Measurements from ENCODE around the gene PLA2G3.
"Not testable (repeated sequence)": the region's sequence is repeated elsewhere in the genome, so short reads cannot be mapped to it uniquely, and the experiment has no call there.

Gene PLA2G3, protein sequence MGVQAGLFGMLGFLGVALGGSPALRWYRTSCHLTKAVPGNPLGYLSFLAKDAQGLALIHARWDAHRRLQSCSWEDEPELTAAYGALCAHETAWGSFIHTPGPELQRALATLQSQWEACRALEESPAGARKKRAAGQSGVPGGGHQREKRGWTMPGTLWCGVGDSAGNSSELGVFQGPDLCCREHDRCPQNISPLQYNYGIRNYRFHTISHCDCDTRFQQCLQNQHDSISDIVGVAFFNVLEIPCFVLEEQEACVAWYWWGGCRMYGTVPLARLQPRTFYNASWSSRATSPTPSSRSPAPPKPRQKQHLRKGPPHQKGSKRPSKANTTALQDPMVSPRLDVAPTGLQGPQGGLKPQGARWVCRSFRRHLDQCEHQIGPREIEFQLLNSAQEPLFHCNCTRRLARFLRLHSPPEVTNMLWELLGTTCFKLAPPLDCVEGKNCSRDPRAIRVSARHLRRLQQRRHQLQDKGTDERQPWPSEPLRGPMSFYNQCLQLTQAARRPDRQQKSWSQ

DNA sequence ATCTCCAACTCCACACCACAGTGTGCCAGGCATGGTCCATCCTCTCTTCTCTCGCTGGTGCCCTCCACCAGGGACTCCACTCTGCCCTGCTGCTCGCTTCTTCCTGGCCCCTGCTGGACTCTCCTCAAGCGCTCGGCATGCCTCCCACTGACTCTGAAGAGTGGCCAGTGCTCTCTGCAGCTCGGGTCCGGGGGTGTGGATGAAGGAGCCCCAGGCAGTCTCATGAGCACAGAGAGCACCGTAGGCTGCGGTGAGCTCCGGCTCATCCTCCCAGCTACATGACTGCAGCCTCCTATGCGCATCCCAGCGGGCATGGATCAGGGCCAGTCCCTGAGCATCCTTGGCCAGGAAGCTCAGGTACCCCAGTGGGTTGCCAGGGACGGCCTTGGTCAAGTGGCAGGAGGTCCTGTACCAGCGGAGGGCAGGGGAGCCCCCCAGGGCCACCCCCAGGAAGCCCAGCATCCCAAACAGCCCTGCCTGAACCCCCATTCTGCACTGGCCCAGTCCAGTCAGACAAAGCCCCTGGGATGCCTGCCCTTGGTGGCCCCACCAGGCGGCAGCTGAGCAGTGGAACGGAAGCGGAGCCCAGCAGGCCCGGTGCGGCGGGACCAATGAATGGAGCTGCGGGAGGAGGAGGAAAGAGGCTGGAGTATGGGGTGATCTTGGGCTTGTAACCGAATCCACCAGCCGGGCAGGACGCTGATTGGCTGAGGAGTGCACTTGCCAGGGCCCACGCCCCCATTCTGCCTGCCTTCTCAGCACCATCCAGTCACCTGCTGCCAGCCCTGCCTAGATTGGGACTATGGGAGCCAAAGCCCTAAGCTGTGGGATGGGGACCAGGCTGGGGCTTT lies at the start of gene PLA2G3:
PLA2G3 (minus strand) TSS at position 643 of the 851 bp plus-strand sequence; CDS start at position 489, 154 bp downstream.
- DNase-seq, result no peak

DNA sequence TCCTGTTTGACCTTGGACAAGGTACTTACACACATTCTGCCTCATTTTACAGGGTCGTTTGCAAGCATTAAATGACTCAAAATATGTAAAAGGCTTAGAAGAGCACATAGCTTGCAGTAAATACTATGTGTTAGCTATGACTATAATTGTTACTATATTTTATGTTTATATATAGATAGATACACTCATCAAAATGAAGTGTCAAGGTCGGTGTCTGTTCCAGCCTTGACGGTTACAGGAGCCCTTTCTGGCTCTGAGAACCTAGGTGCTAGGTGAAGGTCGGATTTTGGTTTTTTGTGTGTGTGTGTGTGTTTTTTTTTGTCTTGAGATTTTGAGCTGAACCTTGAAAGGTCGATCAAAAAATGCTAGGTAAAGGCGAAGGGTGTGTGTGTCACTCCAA lies 47.3 kb upstream of the PLA2G3 start:
- DNase-seq, result no peak

DNA sequence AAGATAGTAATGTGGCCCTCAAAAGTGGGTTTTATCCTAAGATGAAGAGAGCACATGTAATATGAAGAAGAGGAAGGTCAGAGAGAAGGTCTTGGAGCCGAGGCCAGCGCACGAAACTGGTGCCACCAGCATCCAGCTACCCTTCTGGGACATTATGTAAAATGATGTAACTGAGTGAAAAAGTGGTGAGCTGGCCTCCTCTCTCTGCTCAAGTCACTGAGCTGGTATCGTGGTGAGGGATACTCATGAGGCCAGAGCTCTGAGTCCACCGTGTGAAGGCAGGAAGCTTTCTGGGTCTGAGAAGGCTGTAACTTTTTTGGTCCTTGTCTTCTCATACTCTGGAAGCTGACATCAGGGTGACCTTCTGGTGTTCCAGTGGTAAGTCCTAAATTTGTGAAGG lies 44.7 kb upstream of the PLA2G3 start:
- no peak for DNase-seq

DNA sequence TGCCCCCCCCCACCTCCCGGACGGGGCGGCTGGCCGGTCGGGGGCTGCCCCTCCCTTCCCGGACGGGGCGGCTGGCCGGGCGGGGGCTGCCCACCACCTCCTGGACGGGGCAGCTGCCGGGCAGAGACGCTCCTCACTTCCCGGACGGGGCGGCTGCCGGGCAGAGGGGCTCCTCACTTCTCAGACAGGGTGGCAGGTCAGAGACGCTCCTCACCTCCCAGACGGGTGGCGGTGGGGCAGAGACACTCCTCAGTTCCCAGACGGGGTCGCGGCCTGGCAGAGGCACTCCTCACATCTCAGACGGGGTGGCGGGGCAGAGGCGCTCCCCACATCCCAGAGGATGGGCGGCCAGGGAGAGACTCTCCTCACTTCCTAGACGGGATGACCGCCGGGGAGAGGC lies 43.7 kb upstream of the PLA2G3 start:
- no peak for DNase-seq

DNA sequence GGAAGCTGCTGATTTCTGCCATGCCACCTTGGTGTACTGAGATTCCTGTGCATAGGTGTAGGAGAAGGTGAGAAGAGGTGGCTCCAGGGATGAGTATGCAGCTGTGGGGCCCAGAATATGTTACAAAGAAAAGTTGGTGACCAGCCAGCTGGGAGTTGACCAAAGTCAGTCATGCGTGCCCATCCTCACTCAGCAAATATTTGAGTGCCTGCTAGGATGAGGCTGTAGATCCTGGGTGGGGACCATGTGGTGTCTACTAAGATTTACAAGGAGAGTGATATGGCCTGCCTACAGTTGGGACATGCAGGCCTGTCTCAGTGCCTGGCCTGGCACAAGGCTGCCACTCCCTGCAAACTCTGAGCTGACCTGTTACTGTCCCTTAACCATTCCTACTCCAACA lies 39.0 kb upstream of the PLA2G3 start:
- no peak for DNase-seq

DNA sequence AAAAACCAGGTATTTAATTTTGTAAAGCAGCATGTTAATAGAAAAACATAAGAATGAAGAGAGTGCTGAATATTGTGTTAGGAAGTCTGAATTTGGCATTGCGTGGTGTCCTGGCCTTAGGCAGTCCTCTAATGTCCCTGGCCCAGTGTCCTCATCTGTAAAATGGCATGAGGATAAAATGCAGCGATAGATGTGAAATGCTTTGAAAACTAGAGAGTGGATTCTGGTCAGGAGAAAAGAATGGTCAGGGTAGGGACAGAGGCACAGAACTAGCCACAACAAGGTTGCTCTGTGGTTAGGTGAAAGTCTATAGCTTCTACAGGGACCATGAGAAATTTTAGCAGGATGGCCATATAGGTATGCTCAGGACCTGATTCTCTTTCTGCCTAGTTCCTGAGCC lies 38.6 kb upstream of the PLA2G3 start:
- DNase-seq, result no peak

DNA sequence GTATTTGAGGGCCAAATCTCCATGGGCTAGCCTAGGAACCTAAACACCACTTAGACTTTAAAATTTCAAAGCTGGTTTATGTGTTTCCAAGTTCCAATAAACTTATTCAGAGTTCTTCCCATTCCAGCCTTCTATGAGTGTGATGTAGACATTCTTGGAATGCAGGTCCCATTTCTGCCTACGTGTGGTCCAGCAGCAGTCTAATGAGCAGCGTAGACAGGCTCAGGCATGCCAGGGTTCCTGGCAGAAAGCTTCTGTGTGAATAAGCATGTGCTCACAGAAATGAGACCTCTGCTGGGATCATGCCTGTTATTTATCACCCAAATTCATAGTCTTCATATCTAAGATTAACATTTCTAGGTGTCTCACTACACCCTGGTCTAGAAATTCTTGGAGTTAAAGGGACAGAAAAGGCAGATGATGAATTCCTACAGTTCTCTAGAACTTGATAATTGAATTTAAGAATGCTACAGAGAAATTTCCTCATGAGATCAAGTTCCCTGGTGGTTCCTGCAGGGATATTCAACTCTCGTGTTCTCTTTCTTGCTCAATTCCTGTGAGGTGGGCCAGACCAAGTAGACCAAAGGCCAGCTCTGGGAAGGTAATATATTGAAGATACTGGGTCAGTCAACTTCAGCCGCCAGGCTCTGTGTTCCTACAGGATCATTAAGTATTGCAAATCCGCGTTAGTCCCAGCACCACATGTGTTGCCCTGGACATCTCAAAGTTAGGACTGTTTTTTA lies 37.3 kb upstream of the PLA2G3 start:
- DNase-seq, result no peak

DNA sequence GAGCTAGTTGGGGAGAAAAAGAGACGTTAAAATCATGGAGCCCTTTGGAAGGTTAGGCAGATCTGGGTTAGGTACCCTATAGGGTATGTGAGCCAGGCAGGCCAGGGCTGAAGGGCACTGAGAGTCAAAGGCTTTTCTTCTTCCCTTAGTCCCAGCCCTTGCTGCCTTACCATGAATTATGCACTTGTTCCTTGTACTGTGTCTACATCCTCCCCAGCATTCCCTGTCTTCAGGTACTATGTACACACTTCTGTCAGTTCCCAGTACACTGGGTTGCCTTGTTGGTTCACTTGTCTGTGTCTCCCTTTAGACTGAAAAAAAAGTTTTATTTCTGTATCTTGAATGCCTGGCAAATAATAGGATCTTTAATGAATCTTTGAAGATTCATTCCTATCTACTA lies 36.6 kb upstream of the PLA2G3 start:
- DNase-seq, result no peak

DNA sequence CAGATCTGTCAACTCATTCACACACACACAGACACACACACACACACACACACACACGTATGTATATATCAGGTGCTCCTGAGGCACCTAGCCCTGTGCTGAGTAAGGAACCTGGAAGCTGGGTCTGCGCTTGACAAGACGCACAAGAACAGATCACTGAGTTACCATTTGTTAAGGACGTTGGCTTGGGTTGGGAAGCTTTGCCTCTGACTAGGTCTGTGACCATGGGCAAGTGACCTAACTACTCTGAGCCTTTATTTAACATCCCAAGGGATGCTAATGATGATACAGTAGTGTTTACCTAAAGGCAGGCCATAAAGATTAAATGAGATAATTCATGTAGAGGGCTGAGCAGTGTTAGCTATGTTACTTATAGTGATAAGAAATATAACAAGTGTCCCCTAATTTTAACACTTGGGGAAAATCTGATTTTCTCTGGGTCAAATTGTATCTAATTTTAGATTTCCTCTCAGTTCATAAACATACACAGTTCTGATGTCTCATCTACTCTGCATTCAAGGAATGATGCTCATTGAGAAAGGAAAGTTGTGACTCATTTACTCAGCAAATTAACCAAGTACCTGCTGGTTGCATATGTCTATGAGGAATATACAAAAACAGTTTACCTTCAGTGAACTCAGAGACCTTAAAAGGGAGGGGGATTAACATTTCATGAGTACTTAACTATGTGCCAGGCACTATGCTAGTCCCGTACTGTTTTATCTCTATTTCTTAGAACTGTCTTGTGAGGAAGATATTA lies 33.3 kb upstream of the PLA2G3 start:
- no peak for DNase-seq

DNA sequence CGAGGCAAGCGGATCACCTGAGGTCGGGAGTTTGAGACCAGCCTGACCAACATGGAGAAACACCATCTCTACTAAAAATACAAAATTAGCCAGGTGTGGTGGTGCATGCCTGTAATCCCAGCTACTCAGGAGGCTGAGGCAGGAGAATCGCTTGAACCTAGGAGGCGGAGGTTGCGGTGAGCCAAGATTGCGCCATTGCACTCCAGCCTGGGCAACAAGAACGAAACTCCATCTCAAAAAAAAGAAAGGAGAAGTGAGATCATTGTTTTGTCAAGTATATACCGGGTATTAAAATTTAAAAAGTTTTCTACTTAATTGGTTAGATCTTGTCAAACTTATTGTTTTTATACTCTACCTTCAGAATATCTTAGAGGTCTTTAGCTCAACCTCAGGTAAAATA lies 31.4 kb upstream of the PLA2G3 start:
- not testable (repeated sequence) for DNase-seq

DNA sequence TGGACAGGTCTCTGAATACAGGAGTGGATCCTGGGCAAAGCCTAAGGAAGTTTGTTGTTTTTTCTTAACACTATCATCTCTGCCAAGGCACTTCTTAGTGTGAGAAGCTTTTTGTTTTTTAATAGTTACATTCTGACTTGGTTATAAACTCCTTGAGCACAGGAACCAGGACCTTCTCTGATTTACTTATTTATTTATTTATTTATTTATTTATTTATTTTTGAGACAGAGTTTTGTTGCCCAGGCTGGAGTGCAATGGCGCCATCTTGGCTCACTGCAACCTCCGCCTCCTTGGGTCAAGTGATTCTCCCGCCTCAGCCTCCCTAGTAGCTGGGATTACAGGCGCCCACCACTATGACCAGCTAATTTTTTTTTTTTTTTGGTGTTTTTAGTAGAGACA lies 30.7 kb upstream of the PLA2G3 start:
- DNase-seq, result no peak

DNA sequence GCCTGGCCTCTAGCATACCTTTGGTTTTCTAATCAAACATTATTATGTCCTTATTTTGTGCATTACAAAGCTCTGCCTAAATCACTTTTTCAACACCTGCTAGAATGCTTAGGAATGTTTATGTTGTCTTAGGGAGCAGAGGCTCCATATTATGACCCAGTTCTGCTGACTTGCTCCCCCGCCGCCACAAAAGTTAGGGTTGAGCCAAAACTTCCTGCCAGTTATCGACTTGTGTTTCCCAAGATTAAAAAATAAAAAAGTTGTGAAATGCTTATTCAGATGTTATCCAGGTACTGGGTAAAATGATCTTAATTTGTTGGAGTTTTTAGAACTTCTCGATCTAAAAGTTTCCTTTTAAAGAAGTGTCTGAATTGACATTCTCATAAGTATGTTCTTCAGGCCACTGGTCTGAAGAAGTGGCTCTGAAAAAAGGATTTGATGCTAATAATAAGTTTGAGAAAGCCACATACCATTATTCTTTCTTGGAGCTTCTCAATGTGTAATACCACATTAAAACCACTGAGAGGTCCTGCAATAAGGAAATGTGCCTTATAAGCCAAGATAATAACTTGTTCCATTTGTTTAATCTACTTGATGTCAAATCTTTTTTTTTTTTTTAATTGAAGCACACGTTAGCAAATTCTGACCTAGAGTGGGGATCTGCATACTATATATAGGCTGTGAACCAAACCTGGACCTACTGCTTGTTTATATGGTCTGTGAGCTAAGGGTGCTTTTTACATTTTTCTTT lies 21.9 kb upstream of the PLA2G3 start:
- no peak for DNase-seq

DNA sequence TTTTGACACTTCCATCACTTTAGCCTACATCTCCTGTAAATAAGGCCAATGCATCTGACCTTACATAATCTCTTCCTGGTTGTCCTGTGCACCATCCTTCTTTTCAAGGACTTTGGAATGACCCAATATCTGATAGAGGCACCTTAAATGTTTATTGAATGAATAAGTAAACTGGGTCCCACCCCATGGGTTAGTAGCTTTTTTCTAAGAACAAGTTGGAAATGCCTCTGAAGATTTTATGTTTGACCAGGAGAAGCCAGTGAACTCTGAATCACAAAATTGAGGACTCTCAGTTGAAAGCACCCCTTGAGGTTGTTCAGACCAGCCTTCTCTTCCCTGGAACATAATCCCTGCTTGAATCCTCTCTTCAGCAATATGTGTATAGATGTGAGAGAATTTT lies 21.1 kb upstream of the PLA2G3 start:
- DNase-seq, result no peak

DNA sequence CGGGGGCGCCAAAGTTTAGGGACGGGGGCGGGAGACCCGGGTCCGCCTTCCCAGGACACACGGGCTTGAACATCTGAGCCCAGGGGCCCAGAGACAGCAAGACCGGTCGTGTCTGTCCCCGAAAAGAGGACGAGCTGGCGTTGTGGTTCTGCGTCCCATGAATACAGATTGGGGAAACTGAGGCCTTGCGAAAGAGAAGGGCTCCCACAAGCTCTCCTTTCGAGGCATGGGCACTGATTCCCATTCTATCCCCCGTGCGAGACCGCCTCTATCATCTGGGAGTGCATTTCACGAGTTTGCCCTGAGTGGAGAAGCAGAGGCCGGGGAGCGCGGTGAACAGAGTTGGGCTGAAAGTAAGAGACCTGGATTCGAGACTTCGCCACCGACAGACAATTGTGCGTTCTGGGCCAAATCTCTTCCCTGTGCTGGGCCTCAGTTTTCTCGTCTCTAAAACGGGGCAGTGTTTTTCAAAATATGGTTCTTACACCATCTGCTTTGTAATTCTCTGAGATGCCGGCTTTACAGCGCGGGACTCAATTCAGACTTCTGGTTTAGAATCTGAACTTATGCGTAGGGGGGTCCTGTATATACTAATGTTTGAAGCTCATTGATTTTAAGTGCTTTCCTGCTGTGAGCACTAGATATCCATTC lies 20.1 kb upstream of the PLA2G3 start:
- no peak for DNase-seq

DNA sequence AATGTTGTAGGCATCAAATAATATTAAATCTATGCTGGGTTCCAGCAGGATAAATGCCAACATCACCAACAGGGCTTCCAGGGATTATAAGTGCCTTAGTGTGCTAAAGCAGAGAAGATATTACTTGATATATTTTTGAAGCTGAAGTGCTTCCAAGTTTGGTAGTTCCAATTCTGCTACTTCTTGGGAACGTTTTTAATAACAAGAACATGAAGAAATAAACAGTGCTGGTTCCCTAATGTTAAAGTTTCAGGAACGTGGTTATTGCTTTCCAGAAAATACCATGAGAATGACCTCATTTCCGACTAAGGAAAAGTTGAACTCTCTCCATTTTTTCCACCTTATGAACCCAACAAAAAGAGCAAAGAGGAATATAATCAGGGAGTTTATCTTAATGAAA lies 15.1 kb upstream of the PLA2G3 start:
- DNase-seq, result no peak

DNA sequence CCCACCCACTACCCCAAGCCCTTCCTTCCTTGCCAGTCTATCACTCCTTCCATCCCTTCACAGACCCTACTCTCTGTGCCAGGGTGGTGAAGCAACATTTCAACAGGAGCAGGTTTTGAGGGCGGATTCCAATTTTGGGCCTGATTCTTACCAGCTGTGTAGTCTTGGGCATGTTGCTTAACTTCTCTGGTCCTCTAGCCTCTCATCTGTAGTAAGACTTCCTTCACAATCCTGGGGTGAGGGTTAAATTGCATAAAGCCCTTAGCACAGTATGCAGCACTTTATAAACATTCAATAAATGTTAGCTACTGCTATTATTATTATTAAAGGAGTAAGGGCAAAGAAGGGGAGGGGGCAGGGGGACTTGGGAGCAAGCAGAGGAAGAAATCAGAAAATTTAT lies 14.7 kb upstream of the PLA2G3 start:
- no peak for DNase-seq

DNA sequence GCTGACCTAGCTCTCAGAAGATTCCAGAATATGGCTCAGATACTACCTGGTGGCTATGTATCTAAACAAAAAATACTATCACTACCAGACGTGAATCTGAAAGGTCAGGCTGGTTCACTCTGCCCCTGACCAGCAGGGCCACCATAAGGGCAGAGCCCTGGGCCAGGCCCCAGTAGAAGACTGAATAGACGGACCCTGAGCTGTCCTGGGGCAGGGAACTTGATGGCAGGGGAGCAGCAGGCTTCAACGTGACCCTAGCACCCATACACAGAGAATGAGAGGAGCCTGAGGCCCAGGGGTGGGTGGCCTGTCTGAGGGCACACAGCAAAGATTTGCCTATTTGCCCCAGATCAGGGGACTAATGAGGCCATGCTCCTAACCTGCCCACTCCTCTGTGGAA lies 13.0 kb upstream of the PLA2G3 start:
- no peak for DNase-seq

DNA sequence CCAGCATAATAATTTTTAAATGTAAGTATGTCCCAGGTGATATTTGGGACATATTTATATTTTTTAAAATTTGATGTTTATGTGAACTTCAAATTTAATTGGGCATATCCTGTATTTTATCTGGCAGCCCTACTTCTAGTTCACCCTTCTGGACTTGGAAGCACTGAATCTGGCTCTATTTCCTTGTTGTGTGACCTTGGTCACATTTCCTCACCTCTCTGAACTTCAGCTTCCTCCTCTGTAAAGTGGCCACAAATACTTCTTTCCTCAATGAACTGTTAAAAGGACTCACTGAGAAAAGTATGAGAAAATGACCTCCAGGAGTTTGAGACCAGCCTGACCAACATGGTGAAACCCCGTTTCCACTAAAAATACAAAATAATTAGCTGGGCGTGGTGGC lies 11.6 kb upstream of the PLA2G3 start:
- no peak for DNase-seq

DNA sequence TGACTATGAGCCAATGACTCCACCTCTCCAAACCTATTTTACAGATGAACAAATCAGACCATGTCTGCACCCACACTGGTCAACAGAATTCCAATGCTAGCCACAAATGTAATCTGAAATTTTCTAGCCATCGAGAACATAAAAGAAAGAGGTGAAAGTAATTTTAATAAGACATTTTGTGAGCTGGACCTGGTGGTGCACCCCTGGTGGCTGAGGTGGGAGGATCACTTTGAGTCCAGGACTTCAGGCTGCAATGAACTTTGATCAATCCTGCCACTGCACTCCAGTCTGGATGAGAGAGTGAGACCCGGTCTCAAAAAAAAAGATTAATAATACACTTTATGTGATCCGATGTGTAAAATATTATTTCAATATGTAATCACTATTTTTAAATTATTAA lies 10.3 kb upstream of the PLA2G3 start:
- no peak for DNase-seq

DNA sequence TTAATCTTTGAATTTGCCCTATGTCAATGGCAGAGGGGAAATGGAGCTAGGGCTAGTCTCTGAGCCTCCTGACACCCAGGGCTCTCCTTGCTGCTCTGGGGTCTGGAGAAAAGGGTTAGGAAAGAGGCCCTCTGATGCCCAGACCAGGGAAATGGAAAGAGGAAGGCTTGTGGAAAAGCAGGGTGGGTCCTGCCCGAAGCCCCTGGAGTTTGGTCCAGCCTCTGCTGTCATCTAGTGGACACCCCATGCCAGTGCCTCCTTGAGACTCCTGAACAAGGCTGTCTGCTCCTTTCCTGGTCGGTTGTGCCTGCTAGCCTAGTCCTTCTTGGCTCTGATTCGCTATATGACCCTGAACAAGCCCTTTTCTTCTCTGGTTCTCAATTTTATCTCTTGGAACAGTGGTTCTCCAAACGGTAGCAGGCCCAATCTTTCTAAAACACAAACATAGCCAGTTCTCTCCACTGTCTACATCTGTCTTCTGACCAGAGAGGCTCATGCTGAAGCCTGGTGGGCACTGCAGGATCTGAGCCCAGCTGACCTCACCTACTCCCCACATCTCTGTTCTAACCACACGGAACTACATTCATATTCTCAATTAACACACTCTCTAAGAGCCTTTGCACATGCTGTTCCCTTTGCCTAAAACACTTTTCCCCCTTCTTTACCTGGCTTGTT lies 8.8 kb upstream of the PLA2G3 start:
- peak; percentile 6 for DNase-seq

DNA sequence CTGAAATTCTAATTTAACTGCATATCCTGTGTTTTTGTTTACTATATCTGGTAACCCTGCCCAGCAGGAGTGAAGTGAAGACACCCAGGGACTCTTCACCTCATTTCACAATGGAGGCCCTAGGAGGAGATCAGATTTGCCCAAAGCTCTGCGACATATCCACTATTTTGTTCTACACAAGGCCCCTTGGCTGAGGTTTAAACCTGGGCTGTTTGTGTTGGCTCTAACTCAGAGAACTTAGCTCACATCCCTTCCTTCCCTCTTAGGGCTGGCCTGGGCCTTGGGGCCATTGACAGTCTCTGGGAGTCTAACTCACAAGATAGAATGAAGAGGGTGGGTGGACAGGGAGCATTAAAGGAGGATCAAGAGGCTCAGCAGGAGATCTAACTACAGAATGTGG lies 8.2 kb upstream of the PLA2G3 start:
- no peak for DNase-seq

Measured in GF-D8 (cell line).